ENCODE measurements around the gene NAV2. TPM values are rescaled to one million over a fixed set of nuclear protein-coding genes. Genes with fewer than 3 reads are reported as not detected.
A peak's percentile ranks its signal among the peaks of the same experiment; 100 is the strongest.

The NAV2 gene
- total and polyA plus RNA-seq, 2 donors (not counting 1 experiment from before 2014, with no cell fraction given) = 8.1 to 14.0 TPM

DNA sequence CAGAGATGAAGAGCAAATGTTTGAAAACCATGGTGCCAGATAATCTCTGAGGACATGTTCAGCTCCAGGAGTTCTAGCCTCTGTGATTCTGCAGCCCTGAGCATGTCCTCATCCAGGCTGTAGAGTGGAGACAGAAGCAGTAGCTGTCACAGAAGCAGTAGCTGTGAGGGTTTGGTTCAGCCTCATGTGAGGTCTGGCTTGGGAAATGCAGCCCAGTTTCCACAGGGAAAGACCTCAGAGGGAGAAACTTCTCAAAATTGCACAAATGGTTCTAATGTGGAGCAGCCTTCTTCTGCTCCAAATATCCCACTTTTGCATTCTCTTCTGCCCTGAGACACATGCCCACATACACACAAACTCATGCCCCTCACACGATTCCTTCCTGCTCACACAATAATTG lies 399.2 kb downstream of the NAV2 start:
- peak overlapping the region; percentile 75 for H3K4me2 ChIP-seq (ENCODE audit: extremely low read depth, insufficient read depth, low read length)
- no peak overlapping the region for H2AFZ ChIP-seq (ENCODE audit: low read length)
- H3K4me3 ChIP-seq (replicated peaks in 1 of 4; ENCODE audit: control extremely low read depth in 1 of 4, insufficient read depth in 1 of 4, low read depth in 3 of 4, low read length in 4 of 4) = no peak overlapping the region
- H3K27me3 ChIP-seq (ENCODE audit: control insufficient read depth, insufficient read depth, low read length) = no peaks in the 10 kb centered on the region
- TF ChIP-seq EZH2 (IDR thresholded peaks at IDR 0.05; ENCODE audit: low read length, missing control alignments) = no peak
- TF ChIP-seq, protein P1, sequence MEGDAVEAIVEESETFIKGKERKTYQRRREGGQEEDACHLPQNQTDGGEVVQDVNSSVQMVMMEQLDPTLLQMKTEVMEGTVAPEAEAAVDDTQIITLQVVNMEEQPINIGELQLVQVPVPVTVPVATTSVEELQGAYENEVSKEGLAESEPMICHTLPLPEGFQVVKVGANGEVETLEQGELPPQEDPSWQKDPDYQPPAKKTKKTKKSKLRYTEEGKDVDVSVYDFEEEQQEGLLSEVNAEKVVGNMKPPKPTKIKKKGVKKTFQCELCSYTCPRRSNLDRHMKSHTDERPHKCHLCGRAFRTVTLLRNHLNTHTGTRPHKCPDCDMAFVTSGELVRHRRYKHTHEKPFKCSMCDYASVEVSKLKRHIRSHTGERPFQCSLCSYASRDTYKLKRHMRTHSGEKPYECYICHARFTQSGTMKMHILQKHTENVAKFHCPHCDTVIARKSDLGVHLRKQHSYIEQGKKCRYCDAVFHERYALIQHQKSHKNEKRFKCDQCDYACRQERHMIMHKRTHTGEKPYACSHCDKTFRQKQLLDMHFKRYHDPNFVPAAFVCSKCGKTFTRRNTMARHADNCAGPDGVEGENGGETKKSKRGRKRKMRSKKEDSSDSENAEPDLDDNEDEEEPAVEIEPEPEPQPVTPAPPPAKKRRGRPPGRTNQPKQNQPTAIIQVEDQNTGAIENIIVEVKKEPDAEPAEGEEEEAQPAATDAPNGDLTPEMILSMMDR (conservative IDR thresholded peaks at IDR 0.05 in 1 of 2, IDR thresholded peaks at IDR 0.05 in 1 of 2; ENCODE audit: low read depth in 1 of 2, low read length in 2 of 2) = no peak
- no peaks in the 10 kb centered on the region for H4K20me1 ChIP-seq (ENCODE audit: control insufficient read depth, extremely low read depth, insufficient read depth, low read length)
- H3K4me1 ChIP-seq (ENCODE audit: control insufficient read depth, extremely low read depth, insufficient read depth, low read length) = peaks cover 31% of the 10 kb centered on the region
- H3K36me3 ChIP-seq (ENCODE audit: control insufficient read depth, insufficient read depth, low read length) = peaks cover 12% of the 10 kb centered on the region
- no peaks in the 10 kb centered on the region for H3K9me3 ChIP-seq (ENCODE audit: control insufficient read depth, insufficient read depth, low read depth, low read length)
- peaks cover 3% of the 10 kb centered on the region for H3K79me2 ChIP-seq (ENCODE audit: control insufficient read depth, insufficient read depth, low read length)
- no peak for DNase-seq (ENCODE audit: low read depth in 2 of 2)
- no peak overlapping the region for H3K9ac ChIP-seq (ENCODE audit: insufficient read depth, low read length)
- peak overlapping the region; percentile 88 for H3K27ac ChIP-seq (ENCODE audit: insufficient read depth, low read length)

DNA sequence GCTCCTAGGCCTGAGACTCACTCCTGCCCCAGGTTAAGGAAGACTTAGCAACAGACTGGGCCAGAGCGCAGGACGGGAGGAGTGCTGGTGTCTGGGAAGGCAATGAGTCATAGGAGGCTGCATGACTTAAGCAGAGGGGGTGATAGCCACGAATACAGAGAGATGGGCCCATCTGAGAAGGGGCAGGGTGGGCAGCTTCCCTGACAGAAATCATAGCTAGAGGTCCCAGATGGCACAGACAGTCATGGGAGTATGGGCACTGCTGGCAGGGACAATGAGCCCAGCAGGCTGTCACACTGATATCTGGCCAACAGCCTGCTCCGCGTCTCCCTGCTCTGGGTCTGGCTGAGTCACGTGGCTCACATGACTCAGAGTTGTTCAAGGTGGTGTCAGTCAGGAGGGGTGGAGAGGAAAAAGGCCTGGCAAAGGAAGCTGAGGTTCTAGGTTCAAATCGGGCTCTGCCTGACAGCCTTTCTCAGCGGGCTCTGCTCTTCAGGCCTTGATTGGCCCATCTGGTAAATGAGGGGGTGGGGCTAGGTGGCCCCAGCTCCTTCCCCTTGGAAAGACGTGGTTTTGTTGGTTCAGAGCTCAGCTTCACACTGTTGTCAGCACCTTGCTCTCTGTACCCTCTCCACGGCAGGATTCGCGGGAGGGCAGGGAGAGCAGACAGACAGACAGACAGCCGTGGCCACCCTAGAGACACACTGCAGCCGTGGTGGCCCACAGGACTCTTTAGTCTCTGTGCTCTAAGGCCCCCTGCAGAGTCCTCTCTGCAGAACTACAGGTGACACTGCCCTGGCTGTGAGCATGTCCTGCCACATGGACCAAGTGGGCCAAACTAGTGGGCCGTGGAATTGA lies 399.9 kb downstream of the NAV2 start:
- DNase-seq (ENCODE audit: low read depth in 2 of 2) = peak; percentile 95 to 99
- Histone ChIP-seq H3K4me3 (replicated peaks in 1 of 4; ENCODE audit: control extremely low read depth in 1 of 4, insufficient read depth in 1 of 4, low read depth in 3 of 4, low read length in 4 of 4) (no peak overlapping the region), H3K27me3 (ENCODE audit: control insufficient read depth, insufficient read depth, low read length) (no peaks in the 10 kb centered on the region), H3K36me3 (ENCODE audit: control insufficient read depth, insufficient read depth, low read length) (peaks cover 16% of the 10 kb centered on the region), H3K4me2 (ENCODE audit: extremely low read depth, insufficient read depth, low read length) (peak overlapping the region; percentile 75), H3K9me3 (ENCODE audit: control insufficient read depth, insufficient read depth, low read depth, low read length) (no peaks in the 10 kb centered on the region), H4K20me1 (ENCODE audit: control insufficient read depth, extremely low read depth, insufficient read depth, low read length) (no peaks in the 10 kb centered on the region), H3K79me2 (ENCODE audit: control insufficient read depth, insufficient read depth, low read length) (peaks cover 3% of the 10 kb centered on the region), H3K4me1 (ENCODE audit: control insufficient read depth, extremely low read depth, insufficient read depth, low read length) (peaks cover 31% of the 10 kb centered on the region), H2AFZ (ENCODE audit: low read length) (peak overlapping the region; percentile 85), H3K9ac (ENCODE audit: insufficient read depth, low read length) (peak overlapping the region; percentile 33), H3K27ac (ENCODE audit: insufficient read depth, low read length) (peak overlapping the region; percentile 88)
- TF ChIP-seq, protein P1 (conservative IDR thresholded peaks at IDR 0.05 in 1 of 2, IDR thresholded peaks at IDR 0.05 in 1 of 2; ENCODE audit: low read depth in 1 of 2, low read length in 2 of 2) = no peak
- no peak for TF ChIP-seq EZH2 (IDR thresholded peaks at IDR 0.05; ENCODE audit: low read length, missing control alignments)

DNA sequence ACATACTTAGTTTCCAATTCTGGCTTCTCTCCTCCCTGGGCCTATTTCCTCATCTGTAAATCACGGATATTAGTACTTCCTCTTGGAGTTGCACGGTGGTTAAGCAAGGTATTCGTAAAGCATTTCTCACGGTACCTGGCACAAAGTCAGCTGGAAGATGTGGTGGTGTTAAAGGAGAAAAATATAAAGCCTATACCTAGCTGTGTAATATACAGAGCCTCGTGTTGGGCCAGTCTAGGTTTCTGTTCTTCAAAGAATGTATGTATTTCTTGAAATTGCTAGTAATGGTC lies 400.5 kb downstream of the NAV2 start:
- Histone ChIP-seq H3K4me1 (ENCODE audit: control insufficient read depth, extremely low read depth, insufficient read depth, low read length) (peaks cover 31% of the 10 kb centered on the region), H3K4me2 (ENCODE audit: extremely low read depth, insufficient read depth, low read length) (no peak overlapping the region), H4K20me1 (ENCODE audit: control insufficient read depth, extremely low read depth, insufficient read depth, low read length) (no peaks in the 10 kb centered on the region), H2AFZ (ENCODE audit: low read length) (no peak overlapping the region), H3K4me3 (replicated peaks in 1 of 4; ENCODE audit: control extremely low read depth in 1 of 4, insufficient read depth in 1 of 4, low read depth in 3 of 4, low read length in 4 of 4) (no peak overlapping the region), H3K27ac (ENCODE audit: insufficient read depth, low read length) (peak overlapping the region; percentile 88), H3K36me3 (ENCODE audit: control insufficient read depth, insufficient read depth, low read length) (peaks cover 17% of the 10 kb centered on the region), H3K9me3 (ENCODE audit: control insufficient read depth, insufficient read depth, low read depth, low read length) (no peaks in the 10 kb centered on the region), H3K79me2 (ENCODE audit: control insufficient read depth, insufficient read depth, low read length) (peaks cover 3% of the 10 kb centered on the region), H3K27me3 (ENCODE audit: control insufficient read depth, insufficient read depth, low read length) (no peaks in the 10 kb centered on the region), H3K9ac (ENCODE audit: insufficient read depth, low read length) (no peak overlapping the region)
- DNase-seq (ENCODE audit: low read depth in 2 of 2) = peak in 1 of 2 donors; percentile 69
- TF ChIP-seq EZH2 (IDR thresholded peaks at IDR 0.05; ENCODE audit: low read length, missing control alignments) = no peak
- TF ChIP-seq, protein P1 (conservative IDR thresholded peaks at IDR 0.05 in 1 of 2, IDR thresholded peaks at IDR 0.05 in 1 of 2; ENCODE audit: low read depth in 1 of 2, low read length in 2 of 2) = no peak
